GM12875 (cell line): Measurements from ENCODE around the gene GTPBP4.

ENCODE experiments used
- H3K4me3 ChIP-seq: one replicate; pipeline ENCODE4 v1.5.1; 2011; ENCODE audit warnings: low read depth, low read length, control low read depth
- CTCF ChIP-seq: IDR thresholded peaks from 2 replicates; pipeline ENCODE4 v1.5.1; 2011; ENCODE audit warnings: low read depth, mild to moderate bottlenecking, control low read depth, inconsistent platforms, low read length, moderate library complexity, borderline replicate concordance; ENCODE audit not compliant: insufficient read depth

The GTPBP4 gene

GRCh38 chr10:958106-958505, 30.1 kb upstream of the GTPBP4 start:
- TF ChIP-seq CTCF, result no peak
- no peak overlapping the region for H3K4me3 ChIP-seq

GRCh38 chr10:958856-959255, 29.4 kb upstream of the GTPBP4 start:
- TF ChIP-seq CTCF, result no peak
- no peak overlapping the region for H3K4me3 ChIP-seq

- no peak overlapping the region for H3K4me3 ChIP-seq
Observed at GRCh38 chr10:962342-962741, 25.9 kb upstream of the GTPBP4 start.

GRCh38 chr10:963186-963585, 25.0 kb upstream of the GTPBP4 start:
- TF ChIP-seq CTCF, result no peak
- H3K4me3 ChIP-seq, result no peak overlapping the region

More at GRCh38 chr10:962342-962741, 25.9 kb upstream of the GTPBP4 start:
- TF ChIP-seq CTCF, result no peak

GRCh38 chr10:963655-964054, 24.6 kb upstream of the GTPBP4 start:
- no peak for TF ChIP-seq CTCF
- no peak overlapping the region for H3K4me3 ChIP-seq

- no peak overlapping the region for H3K4me3 ChIP-seq
- TF ChIP-seq CTCF, result no peak
Observed at GRCh38 chr10:964321-964987, 23.8 kb upstream of the GTPBP4 start.

- no peak for TF ChIP-seq CTCF
- H3K4me3 ChIP-seq, result no peak overlapping the region
Observed at GRCh38 chr10:964988-965417, 23.2 kb upstream of the GTPBP4 start.
